ENCODE results near the gene COQ10A. TPM values are rescaled to one million over a fixed set of nuclear protein-coding genes. Genes with fewer than 3 reads are reported as not detected.
A peak's percentile ranks its signal among the peaks of the same experiment; 100 is the strongest.

The COQ10A gene
- total and polyA plus RNA-seq, 2 of the 13 experiments (the other 11 are each of a cell fraction or from before 2014, with no cell fraction given) = 21.0 to 37.3 TPM

DNA sequence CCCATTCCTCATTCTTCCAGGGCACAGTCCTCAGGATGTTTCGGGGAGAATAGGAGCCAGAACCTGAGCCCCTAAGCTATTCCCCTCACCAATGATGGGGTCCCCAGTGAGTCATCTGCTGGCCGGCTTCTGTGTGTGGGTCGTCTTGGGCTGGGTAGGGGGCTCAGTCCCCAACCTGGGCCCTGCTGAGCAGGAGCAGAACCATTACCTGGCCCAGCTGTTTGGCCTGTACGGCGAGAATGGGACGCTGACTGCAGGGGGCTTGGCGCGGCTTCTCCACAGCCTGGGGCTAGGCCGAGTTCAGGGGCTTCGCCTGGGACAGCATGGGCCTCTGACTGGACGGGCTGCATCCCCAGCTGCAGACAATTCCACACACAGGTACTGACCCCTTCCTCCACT is 35.6 kb upstream of the COQ10A start (continued):
- TF ChIP-seq, protein P1, sequence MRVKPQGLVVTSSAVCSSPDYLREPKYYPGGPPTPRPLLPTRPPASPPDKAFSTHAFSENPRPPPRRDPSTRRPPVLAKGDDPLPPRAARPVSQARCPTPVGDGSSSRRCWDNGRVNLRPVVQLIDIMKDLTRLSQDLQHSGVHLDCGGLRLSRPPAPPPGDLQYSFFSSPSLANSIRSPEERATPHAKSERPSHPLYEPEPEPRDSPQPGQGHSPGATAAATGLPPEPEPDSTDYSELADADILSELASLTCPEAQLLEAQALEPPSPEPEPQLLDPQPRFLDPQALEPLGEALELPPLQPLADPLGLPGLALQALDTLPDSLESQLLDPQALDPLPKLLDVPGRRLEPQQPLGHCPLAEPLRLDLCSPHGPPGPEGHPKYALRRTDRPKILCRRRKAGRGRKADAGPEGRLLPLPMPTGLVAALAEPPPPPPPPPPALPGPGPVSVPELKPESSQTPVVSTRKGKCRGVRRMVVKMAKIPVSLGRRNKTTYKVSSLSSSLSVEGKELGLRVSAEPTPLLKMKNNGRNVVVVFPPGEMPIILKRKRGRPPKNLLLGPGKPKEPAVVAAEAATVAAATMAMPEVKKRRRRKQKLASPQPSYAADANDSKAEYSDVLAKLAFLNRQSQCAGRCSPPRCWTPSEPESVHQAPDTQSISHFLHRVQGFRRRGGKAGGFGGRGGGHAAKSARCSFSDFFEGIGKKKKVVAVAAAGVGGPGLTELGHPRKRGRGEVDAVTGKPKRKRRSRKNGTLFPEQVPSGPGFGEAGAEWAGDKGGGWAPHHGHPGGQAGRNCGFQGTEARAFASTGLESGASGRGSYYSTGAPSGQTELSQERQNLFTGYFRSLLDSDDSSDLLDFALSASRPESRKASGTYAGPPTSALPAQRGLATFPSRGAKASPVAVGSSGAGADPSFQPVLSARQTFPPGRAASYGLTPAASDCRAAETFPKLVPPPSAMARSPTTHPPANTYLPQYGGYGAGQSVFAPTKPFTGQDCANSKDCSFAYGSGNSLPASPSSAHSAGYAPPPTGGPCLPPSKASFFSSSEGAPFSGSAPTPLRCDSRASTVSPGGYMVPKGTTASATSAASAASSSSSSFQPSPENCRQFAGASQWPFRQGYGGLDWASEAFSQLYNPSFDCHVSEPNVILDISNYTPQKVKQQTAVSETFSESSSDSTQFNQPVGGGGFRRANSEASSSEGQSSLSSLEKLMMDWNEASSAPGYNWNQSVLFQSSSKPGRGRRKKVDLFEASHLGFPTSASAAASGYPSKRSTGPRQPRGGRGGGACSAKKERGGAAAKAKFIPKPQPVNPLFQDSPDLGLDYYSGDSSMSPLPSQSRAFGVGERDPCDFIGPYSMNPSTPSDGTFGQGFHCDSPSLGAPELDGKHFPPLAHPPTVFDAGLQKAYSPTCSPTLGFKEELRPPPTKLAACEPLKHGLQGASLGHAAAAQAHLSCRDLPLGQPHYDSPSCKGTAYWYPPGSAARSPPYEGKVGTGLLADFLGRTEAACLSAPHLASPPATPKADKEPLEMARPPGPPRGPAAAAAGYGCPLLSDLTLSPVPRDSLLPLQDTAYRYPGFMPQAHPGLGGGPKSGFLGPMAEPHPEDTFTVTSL (CRISPR knock-in tag; IDR thresholded peaks at IDR 0.05; ENCODE audit: borderline replicate concordance) = no peak
- TF ChIP-seq GLI4 (CRISPR knock-in tag; IDR thresholded peaks at IDR 0.05; ENCODE audit: borderline replicate concordance) = no peak
- TF ChIP-seq ZNF563 (CRISPR knock-in tag; IDR thresholded peaks at IDR 0.05) = peak; percentile 56; the same call in 1 of the 2 replicates
- 0 out of 2 replicates have a peak, but pooled peaks have one; percentile 14 for TF ChIP-seq ERF (CRISPR knock-in tag; IDR thresholded peaks at IDR 0.05)
- 0 out of 2 replicates have a peak, but pooled peaks have one; percentile 26 for TF ChIP-seq ZNF709 (CRISPR knock-in tag; IDR thresholded peaks at IDR 0.05)
- no peak for TF ChIP-seq ZKSCAN8 (CRISPR knock-in tag; IDR thresholded peaks at IDR 0.05; ENCODE audit: borderline replicate concordance)
- no peak for TF ChIP-seq ARNT (IDR thresholded peaks at IDR 0.05)
- TF ChIP-seq, protein P2, sequence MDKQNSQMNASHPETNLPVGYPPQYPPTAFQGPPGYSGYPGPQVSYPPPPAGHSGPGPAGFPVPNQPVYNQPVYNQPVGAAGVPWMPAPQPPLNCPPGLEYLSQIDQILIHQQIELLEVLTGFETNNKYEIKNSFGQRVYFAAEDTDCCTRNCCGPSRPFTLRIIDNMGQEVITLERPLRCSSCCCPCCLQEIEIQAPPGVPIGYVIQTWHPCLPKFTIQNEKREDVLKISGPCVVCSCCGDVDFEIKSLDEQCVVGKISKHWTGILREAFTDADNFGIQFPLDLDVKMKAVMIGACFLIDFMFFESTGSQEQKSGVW (CRISPR knock-in tag; IDR thresholded peaks at IDR 0.05; ENCODE audit: borderline replicate concordance) = no peak
- TF ChIP-seq NFKB2 (CRISPR knock-in tag; IDR thresholded peaks at IDR 0.05; ENCODE audit: borderline replicate concordance) = peak; percentile 65; the same call in 1 of the 2 replicates
- TF ChIP-seq ZNF839 (CRISPR knock-in tag; IDR thresholded peaks at IDR 0.05; ENCODE audit: borderline replicate concordance) = 0 out of 2 replicates have a peak, but pooled peaks have one; percentile 6
- 0 out of 2 replicates have a peak, but pooled peaks have one; percentile 54 for TF ChIP-seq ZSCAN21 (CRISPR knock-in tag; IDR thresholded peaks at IDR 0.05; ENCODE audit: borderline replicate concordance)
- TF ChIP-seq TBP (CRISPR knock-in tag; IDR thresholded peaks at IDR 0.05) = no peak
- TF ChIP-seq, protein P3, sequence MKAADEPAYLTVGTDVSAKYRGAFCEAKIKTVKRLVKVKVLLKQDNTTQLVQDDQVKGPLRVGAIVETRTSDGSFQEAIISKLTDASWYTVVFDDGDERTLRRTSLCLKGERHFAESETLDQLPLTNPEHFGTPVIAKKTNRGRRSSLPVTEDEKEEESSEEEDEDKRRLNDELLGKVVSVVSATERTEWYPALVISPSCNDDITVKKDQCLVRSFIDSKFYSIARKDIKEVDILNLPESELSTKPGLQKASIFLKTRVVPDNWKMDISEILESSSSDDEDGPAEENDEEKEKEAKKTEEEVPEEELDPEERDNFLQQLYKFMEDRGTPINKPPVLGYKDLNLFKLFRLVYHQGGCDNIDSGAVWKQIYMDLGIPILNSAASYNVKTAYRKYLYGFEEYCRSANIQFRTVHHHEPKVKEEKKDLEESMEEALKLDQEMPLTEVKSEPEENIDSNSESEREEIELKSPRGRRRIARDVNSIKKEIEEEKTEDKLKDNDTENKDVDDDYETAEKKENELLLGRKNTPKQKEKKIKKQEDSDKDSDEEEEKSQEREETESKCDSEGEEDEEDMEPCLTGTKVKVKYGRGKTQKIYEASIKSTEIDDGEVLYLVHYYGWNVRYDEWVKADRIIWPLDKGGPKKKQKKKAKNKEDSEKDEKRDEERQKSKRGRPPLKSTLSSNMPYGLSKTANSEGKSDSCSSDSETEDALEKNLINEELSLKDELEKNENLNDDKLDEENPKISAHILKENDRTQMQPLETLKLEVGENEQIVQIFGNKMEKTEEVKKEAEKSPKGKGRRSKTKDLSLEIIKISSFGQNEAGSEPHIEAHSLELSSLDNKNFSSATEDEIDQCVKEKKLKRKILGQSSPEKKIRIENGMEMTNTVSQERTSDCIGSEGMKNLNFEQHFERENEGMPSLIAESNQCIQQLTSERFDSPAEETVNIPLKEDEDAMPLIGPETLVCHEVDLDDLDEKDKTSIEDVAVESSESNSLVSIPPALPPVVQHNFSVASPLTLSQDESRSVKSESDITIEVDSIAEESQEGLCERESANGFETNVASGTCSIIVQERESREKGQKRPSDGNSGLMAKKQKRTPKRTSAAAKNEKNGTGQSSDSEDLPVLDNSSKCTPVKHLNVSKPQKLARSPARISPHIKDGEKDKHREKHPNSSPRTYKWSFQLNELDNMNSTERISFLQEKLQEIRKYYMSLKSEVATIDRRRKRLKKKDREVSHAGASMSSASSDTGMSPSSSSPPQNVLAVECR (CRISPR knock-in tag; IDR thresholded peaks at IDR 0.05; ENCODE audit: borderline replicate concordance) = no peak
- TF ChIP-seq, protein P4, sequence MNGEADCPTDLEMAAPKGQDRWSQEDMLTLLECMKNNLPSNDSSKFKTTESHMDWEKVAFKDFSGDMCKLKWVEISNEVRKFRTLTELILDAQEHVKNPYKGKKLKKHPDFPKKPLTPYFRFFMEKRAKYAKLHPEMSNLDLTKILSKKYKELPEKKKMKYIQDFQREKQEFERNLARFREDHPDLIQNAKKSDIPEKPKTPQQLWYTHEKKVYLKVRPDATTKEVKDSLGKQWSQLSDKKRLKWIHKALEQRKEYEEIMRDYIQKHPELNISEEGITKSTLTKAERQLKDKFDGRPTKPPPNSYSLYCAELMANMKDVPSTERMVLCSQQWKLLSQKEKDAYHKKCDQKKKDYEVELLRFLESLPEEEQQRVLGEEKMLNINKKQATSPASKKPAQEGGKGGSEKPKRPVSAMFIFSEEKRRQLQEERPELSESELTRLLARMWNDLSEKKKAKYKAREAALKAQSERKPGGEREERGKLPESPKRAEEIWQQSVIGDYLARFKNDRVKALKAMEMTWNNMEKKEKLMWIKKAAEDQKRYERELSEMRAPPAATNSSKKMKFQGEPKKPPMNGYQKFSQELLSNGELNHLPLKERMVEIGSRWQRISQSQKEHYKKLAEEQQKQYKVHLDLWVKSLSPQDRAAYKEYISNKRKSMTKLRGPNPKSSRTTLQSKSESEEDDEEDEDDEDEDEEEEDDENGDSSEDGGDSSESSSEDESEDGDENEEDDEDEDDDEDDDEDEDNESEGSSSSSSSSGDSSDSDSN (CRISPR knock-in tag; IDR thresholded peaks at IDR 0.05) = 0 out of 2 replicates have a peak, but pooled peaks have one; percentile 38
- TF ChIP-seq GATAD2A (CRISPR knock-in tag; IDR thresholded peaks at IDR 0.05) = no peak

Measured in HepG2 (cell line).